ENCODE measurements around the gene IL1RAPL2.

DNA sequence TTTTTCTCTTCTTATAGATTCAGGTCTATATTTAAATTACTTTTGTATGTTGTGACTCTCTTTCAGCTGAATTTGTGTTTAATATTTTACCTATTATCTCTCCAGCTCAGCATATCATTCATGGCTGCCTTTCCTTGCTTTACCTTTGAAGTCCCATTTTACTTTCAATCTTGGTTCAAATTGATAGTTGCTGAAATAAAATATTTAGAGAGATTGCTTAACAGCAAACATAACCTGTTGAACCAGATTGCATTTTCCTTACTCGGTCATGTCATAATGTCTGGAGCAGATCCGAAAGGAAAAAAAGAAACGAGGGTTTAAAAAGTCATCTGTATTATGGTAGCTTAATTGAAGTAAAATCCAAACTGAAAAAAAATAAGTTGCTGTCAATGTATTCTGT lies 94.1 kb downstream of the IL1RAPL2 start:
- TF ChIP-seq ZNF274 (IDR thresholded peaks at IDR 0.05; ENCODE audit: low read depth, low read length) (no peak), YY1 (IDR thresholded peaks at IDR 0.05; ENCODE audit: insufficient read depth, insufficient read length) (no peak)

Data from NT2/D1 (cell line).